Measurements from ENCODE around the gene CCL19. TPM values are rescaled to one million over a fixed set of nuclear protein-coding genes. Genes with fewer than 3 reads are reported as not detected.

The CCL19 gene
- total and polyA plus RNA-seq, 8 donors = 4.3 to 24.1 (median 7.8) TPM; not detected in 3

DNA sequence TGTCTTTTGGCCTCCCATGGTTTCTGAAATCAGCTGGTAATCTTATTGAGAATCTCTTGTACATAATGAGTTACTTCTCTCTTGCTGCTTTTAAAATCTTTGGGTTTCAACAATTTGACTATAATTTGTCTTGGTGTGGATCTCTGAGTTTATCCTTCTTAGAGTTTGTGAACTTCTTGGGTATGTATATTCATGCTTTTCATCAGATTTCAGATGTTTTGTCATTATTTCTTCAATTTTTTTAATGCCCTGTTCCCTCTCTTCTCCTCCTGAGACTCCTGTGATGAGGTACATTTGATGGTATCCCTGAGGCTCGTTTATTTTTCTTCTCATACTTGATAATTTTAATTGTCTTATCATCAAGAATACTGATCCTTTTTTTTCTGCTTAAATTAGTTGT lies 21.1 kb upstream of the CCL19 start:
- peaks cover 3 to 20% (median 7%) of the 10 kb centered on the region in 4 donors for H3K4me1 ChIP-seq
- no peaks in the 10 kb centered on the region for H3K9me3 ChIP-seq
- intact Hi-C loops (cut with DNase I; ENCODE audit: low total_unique reads) = no loop called here
- no peaks in the 10 kb centered on the region for H3K36me3 ChIP-seq
- no peak overlapping the region for H3K27ac ChIP-seq
- TF ChIP-seq POLR2A (IDR thresholded peaks at IDR 0.05) = no peak
- no peak for TF ChIP-seq POLR2AphosphoS5 (IDR thresholded peaks at IDR 0.05)
- no peak for TF ChIP-seq EP300 (IDR thresholded peaks at IDR 0.05)
- no peak for TF ChIP-seq CTCF (IDR thresholded peaks at IDR 0.05)
- DNase-seq = no peak
- no peaks in the 10 kb centered on the region for H3K27me3 ChIP-seq
- H3K4me3 ChIP-seq = no peak overlapping the region
- WGBS, 5 donors = 58 to 76% (median 67%) methylated on average over 1 of the region's 1 CpG

DNA sequence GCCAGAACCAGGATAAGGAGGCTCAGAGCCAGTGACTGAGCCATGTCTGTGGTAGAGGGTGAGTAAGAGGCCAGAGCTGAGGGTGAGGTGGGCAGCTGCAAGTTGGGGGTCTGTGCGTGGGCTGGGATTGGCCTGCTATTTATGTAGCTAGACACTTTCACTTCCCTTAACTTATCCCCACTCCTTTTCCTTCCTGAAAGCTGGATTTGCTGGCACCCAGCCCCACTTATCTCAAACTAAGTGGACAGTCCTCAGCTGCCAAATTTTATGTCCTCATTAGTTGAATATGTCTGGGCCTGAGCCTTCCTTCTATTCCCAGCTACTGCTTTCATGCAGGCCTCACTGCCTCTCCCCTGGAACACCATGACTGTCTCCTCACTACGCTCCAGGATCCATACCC lies 18.9 kb upstream of the CCL19 start, which contains the start of gene CCL21:
Gene CCL21 (minus strand): TSS at position 114 of the 400 bp plus-strand sequence. CDS start 70 bp downstream, at position 44.
- Histone ChIP-seq H3K27me3 (no peaks in the 10 kb centered on the region), H3K4me1 (peaks cover 3 to 20% (median 7%) of the 10 kb centered on the region in 4 donors), H3K27ac (peak within 1 kb of the TSS in 1 of 5 donors; percentile 14), H3K36me3 (no peaks in the 10 kb centered on the region), H3K9me3 (no peaks in the 10 kb centered on the region), H3K4me3 (no peak within 1 kb of the TSS)
- DNase-seq = peak; percentile 77 to 83
- WGBS, 5 donors = 33 to 51% (median 43%) methylated on average over 2 of the region's 2 CpGs
- TF ChIP-seq POLR2A (IDR thresholded peaks at IDR 0.05) (no peak), EP300 (IDR thresholded peaks at IDR 0.05) (no peak), CTCF (IDR thresholded peaks at IDR 0.05) (no peak), POLR2AphosphoS5 (IDR thresholded peaks at IDR 0.05) (no peak)
- intact Hi-C loops (cut with DNase I; ENCODE audit: low total_unique reads) = no loop called here

- no peaks in the 10 kb centered on the region for H3K36me3 ChIP-seq
- TF ChIP-seq POLR2AphosphoS5 (IDR thresholded peaks at IDR 0.05) (no peak), EP300 (IDR thresholded peaks at IDR 0.05) (no peak), CTCF (IDR thresholded peaks at IDR 0.05) (no peak), POLR2A (IDR thresholded peaks at IDR 0.05) (no peak)
- intact Hi-C loops (cut with DNase I; ENCODE audit: low total_unique reads) = no loop called here
- WGBS, 5 donors = 88 to 98% (median 95%) methylated on average over 8 to 9 of the region's 9 CpGs
- H3K27me3 ChIP-seq = no peaks in the 10 kb centered on the region
- no peak overlapping the region for H3K4me3 ChIP-seq
- H3K9me3 ChIP-seq = no peaks in the 10 kb centered on the region
- H3K4me1 ChIP-seq = peaks cover 3 to 15% (median 7%) of the 10 kb centered on the region in 4 donors
- no peak overlapping the region for H3K27ac ChIP-seq
- DNase-seq = no peak
Observed at GRCh38 chr9:34709196-34709978, 18.3 kb upstream of the CCL19 start.

GRCh38 chr9:34707130-34707529 lies 16.1 kb upstream of the CCL19 start:
- intact Hi-C loops (cut with DNase I; ENCODE audit: low total_unique reads) = no loop called here
- TF ChIP-seq CTCF (IDR thresholded peaks at IDR 0.05) (no peak), POLR2AphosphoS5 (IDR thresholded peaks at IDR 0.05) (no peak), EP300 (IDR thresholded peaks at IDR 0.05) (no peak)
- DNase-seq = no peak
- Histone ChIP-seq H3K27ac (no peak overlapping the region), H3K4me1 (peaks cover 3 to 12% (median 9%) of the 10 kb centered on the region in 4 donors), H3K9me3 (no peaks in the 10 kb centered on the region), H3K4me3 (no peak overlapping the region), H3K27me3 (no peaks in the 10 kb centered on the region), H3K36me3 (no peaks in the 10 kb centered on the region)
- WGBS, 5 donors = 80 to 90% (median 87%) methylated on average over 2 of the region's 2 CpGs
